SK-N-SH treated with all-trans-retinoic acid at 6 μM for 48 hours (cell line): Measurements from ENCODE around the gene SMIM14.

ENCODE experiments used
- OSR1 ChIP-seq: fragments of 250-450 bp; sonication (Bioruptor Pico); IDR thresholded peaks from 2 replicates; pipeline ENCODE4 v1.8.0; 2022; ENCODE audit warnings: moderate library complexity, mild to moderate bottlenecking, inconsistent platforms
- RARB ChIP-seq: fragments of 250-450 bp; sonication (Bioruptor Pico); IDR thresholded peaks from 2 replicates; pipeline ENCODE4 v1.8.0; 2021; ENCODE audit warnings: mild to moderate bottlenecking, moderate library complexity
- ZFP30 ChIP-seq: fragments of 450-650 bp; formaldehyde crosslinking; IDR thresholded peaks from 2 replicates; pipeline ENCODE4 v1.5.0; 2022; ENCODE audit warnings: mild to moderate bottlenecking, moderate library complexity
- ZNF565 ChIP-seq: fragments of 450-650 bp; formaldehyde crosslinking; conservative IDR thresholded peaks from 2 replicates; pipeline ENCODE4 v1.5.0; 2020; ENCODE audit warnings: low read depth, mild to moderate bottlenecking, moderate library complexity

DNA sequence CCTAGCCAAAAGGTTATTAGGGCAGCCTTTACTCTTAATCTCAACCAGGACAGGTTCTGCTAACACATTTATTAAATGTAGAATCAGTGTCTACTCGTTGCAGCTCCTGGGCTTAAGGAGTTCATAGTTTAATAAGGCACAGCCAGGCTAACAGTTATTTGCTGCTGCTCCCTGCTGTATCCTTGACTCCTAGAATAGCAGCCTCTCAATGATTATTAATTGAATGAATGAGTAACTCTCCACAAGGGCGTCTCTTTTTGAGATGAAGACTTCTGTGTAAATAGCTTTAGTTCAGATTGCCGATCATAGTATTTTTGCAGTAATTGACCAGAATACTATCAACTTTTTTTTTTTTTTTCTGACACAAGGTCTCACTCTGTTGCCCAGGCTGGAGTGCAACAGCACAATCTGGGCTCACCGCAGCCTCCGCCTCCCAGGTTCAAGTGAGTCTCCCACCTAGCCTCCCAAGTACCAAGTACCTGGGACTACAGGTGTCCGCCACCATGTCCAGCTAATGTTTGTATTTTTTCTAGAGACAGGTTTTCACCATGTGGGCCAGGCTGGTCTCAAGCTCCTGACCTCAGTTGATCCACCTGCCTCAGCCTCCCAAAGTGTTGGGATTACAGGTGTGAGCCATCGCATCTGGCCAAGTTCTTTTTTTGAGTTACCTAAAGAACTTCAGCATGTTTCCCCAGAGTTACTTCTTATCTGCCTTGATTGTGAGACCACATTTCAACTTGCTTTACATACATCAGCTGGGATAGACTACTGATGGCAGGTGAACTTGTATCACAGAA, 114.3 kb downstream of the SMIM14 start:
- TF ChIP-seq OSR1 (CRISPR knock-in tag) (no peak), ZFP30 (CRISPR knock-in tag) (no peak), ZNF565 (CRISPR knock-in tag) (no peak), RARB (CRISPR knock-in tag) (no peak)
